SW 1271 (cell line): Measurements from ENCODE around the gene REXO5.
"Not testable (repeated sequence)": the region's sequence is repeated elsewhere in the genome, so short reads cannot be mapped to it uniquely, and the experiment has no call there.

Experiments
- DNase-seq, 2 experiments: peaks; one replicate each; lab custom pipeline; 2025; lab: John Stamatoyannopoulos, UW

Gene REXO5

GRCh38 chr16:20803192-20803560 is 3.2 kb upstream of the REXO5 start:
- no peak for DNase-seq

GRCh38 chr16:20803561-20804214 is 2.6 kb upstream of the REXO5 start:
- no peak for DNase-seq

- not testable (repeated sequence) for DNase-seq
These were observed 601 bp upstream of the REXO5 start for GRCh38 chr16:20805684-20806167.

DNA sequence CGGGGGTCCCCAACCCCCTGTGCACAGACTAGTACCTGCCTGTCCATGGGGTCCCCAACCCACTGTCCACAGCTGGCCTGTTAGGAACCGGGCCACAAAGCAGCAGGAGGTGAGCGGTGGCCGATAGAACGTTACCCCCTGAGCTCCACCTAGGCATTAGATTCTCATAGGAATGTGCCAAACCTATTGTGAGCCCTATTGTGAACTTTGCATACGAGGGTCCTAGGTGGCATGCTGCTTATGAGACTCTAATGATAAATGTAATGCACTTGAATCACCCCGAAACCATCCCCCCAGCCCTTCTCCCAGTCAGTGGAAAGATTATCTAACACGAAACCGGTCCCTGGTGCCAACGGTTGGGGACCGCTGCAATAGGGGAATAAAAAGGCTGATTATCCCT is 1.5 kb downstream of the REXO5 start:
- DNase-seq, result no peak

DNA sequence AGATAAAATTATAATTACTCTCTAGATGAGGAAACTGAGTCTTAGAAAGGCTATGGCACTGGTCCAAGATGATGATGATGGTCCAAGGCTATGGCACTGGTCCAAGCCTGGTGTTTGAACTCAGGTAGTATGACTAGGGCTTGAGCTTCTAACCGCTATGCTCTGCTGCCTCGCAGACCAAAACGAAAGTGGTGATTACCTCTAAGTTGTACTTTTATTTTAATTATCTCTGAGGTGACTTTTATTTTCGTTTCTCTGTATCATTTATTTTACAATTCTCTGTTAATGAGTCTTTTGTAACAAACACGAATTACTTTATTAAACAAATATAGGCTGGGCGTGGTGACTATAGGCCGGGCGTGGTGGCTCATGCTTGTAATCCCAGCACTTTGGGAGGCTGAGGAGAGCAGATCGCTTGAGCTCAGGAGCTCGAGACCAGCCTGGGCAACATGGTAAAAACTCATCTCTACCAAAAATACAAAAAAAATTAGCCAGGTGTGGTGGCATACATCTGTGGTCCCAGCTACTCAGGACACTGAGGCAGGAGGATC is 5.6 kb downstream of the REXO5 start:
- no peak for DNase-seq

- no peak for DNase-seq
These were observed 6.2 kb downstream of the REXO5 start for GRCh38 chr16:20812510-20812909.

DNA sequence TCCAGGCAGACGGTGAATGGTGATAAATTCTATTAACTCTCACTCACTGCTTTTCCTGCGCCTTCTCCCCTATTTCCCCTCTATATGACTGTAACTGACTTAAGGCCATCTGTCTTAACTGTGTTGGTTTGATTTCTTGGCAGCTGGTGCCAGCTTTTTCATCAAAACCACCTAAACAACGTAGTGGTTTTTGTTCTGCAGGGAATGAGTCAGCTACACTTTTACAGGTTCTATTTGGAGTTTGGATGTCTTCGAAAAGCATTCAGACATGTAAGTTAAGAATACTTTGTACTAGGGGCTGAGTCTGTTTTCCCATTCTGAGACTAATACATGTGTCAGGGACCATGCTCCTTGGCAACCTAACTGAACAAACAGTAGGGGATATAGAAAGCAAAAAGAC is 8.5 kb downstream of the REXO5 start:
- DNase-seq, result no peak

DNA sequence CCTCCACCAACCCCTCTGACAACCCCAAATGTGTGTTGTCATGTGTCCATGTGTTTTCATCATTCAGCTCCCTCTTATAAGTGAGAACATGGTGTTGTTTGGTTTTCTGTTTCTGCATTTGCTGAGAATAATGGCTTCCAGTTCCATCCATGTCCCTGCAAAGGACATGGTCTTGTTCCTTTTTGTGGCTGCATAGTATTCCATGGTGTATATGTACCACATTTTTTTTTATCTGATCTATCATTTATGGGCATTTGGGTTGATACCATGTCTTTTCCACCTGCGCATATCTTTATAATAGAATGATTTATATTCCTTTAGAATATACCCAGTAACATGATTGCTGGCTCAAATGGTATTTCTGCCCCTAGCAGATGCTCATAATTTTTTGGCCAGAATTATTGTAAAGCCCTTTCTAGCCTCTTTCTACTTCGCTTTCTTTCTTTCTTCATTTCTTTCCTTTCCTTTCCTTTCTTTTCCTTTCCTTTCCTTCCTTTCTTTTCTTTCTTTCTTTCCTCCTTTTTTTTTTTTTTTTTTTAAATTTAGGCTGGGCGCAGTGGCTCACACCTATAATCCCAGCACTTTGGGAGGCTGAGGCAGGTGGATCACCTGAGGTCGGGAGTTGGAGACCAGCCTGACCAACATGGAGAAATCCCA is 12.7 kb downstream of the REXO5 start:
- no peak for DNase-seq

GRCh38 chr16:20821682-20822081 is 15.4 kb downstream of the REXO5 start:
- no peak for DNase-seq

GRCh38 chr16:20822521-20823325 is 16.4 kb downstream of the REXO5 start:
- DNase-seq, result no peak

DNA sequence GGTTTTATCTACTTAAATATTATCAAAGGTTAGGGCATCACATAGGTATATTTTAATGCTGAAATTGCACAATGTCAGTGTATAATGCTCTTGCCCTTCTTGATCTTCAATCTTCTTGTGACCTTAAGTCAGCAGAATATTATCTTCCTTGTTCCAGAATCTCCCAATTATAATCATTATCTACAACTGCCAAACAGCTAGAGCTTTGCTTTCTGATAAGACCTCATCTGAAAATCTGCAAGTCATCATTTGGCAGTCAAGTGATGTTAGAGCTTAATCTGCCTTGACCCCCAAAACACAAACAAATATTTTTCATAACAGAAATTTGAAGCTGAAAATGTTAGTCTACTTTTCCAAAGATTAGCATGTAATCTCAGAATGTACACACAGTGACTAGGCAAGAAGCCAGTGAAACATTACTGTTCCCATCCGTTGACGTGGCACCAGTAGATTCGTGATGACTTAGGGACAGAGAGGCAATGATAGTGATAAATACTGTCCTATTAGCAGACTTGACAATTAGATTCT is 19.8 kb downstream of the REXO5 start:
- no peak for DNase-seq

DNA sequence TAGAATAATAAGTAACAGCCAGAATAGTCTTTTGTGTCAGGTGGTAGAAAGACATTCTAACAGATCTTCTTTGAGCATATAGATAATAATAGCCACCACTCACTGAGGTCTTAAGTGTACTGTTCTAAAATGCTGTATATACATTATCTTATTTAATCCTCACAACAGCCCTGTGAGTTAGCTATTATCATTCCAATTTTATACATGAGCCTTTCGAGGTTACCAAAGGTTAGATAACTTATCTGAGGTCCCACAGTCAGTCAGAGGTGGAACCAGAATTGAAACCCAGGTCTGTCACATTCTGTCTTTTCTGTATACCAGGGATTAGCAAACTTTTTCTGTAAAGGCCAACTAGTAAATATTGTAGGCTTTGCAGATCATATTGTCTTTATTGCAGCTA is 23.2 kb downstream of the REXO5 start:
- no peak for DNase-seq

DNA sequence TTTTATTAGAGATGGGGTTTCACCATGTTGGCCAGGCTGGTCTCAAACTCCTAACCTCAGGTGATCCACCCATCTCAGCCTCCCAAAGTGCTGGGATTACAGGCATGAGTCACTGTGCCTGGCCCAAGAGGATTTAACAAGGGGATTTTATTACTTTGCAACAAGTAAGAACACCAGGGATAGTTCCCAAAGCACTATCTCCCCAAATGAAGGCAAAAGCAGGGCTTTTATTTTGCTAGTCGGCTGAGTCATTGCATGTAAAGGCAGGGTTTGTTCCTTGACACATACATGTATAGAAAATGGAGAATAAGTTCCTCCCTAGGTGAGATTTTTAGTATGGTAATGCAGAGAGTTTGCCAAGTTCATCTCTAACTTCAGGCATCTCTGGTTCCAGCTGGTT is 24.0 kb downstream of the REXO5 start:
- no peak for DNase-seq

DNA sequence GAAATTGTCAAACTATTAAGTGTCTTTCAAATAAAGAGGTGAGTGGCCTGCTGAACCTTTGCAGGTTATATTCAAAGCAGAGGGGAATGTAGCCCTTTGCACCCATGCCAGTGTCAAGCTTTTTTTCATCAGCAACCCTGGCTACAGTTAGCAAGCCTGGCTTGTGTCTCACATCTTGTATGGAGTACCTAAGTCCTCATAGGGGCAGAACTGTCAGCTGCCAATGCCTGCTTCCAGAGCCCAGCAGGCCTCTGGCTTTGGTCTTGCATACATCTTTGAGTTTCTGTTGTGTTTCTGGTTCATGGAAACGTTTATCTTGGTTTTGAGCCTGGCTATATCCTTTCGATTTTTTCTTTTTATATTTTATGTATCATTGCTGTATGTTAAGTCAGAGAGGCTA is 26.8 kb downstream of the REXO5 start:
- no peak for DNase-seq

DNA sequence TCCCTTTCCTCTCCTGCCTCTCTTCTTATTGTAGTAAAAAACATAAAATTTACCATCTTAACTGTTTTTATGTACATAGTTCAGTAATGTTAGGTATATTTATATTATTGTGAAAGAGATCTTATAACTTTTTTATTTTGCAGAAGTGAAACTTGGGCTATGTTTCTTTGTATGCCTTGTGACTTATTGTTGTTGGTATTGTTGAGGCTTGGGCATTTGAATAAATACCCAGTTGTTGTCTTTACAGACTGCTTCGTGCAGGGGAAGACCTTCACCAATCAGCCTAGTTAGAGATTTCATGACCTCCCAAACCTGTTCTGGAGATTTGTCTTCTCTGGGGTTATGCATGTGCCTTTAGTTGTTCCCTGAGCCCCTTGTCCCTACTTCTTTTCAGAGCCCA is 31.9 kb downstream of the REXO5 start:
- no peak for DNase-seq

- no peak for DNase-seq
These were observed 33.2 kb downstream of the REXO5 start for GRCh38 chr16:20839504-20839903.

DNA sequence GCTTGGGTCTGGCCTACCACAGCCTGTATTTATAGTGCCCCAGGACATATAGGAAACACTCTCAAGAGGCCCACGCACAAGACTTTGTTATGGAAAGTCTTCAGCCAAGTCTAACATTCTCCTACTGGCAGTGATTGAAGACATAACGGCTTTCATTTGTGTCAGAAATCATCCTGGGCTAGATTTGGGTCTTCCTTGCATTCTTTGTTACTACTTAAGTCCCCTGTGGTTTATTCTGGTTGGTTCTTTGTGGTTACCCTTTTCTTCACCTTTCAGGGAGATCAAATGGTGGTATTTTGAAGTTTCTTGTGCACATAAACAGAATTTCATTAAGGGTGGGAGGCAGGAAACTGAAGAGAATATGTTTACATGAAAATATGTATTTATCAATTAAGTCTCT is 37.7 kb downstream of the REXO5 start:
- no peak for DNase-seq

GRCh38 chr16:20844588-20844987 is 38.3 kb downstream of the REXO5 start:
- no peak for DNase-seq

DNA sequence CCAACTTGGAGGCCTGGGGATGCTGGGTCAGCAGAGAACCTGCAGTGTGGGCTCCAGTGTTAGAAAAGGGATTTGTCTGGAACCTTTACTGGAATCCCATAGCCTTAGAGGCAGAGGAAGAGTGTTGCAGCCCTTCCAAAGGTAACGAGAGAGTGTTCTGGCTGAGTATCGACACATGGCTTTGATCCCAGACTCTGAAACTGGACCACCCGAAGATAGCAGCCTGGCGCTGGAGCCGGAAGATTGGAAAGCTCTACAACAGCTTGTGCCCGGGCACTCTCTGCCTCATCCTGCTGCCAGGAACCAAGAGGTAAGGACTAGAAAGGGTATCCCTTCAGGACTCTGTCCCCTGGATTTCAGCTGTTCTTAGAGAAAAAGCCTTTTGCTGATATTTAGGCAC is 39.7 kb downstream of the REXO5 start:
- DNase-seq, result no peak

DNA sequence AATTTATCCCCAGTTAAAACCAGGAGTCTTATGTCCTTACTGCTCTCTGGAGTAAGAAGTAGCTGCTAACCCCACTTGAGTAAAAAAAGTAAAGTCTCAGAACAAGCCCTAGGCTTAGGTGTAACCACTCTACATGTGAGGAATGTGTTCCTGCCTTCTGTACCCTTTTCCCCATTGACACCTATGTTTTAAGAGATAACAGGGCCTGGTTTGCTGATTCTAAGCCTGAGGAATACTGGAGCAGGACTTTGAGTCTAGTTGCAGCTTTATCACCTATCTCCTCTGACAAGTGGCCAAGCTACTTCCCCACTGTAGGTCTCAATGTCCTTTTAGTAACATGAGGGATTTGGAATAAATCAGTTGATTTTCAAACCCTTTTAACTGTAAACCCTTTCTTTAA is 40.2 kb downstream of the REXO5 start:
- DNase-seq, result no peak

DNA sequence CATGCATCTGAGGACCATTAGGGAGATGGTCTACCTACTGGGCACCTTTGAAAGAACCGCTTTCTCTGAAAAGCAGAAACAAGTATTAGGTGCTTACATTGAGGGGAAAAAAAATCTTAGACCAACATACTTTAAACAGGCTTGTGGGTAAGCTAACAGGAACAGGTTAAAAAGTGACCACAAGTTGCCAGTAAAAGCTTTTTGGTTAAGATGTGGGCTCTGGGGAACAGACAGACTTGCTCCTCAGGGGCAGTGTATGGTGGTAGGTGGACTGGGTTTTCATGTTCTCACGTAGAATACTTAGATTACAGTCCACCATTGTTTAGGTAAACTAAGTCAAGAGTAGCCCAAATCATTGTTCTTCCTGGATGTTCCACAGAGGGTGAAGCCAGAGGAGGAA is 41.2 kb downstream of the REXO5 start:
- DNase-seq, result no peak

DNA sequence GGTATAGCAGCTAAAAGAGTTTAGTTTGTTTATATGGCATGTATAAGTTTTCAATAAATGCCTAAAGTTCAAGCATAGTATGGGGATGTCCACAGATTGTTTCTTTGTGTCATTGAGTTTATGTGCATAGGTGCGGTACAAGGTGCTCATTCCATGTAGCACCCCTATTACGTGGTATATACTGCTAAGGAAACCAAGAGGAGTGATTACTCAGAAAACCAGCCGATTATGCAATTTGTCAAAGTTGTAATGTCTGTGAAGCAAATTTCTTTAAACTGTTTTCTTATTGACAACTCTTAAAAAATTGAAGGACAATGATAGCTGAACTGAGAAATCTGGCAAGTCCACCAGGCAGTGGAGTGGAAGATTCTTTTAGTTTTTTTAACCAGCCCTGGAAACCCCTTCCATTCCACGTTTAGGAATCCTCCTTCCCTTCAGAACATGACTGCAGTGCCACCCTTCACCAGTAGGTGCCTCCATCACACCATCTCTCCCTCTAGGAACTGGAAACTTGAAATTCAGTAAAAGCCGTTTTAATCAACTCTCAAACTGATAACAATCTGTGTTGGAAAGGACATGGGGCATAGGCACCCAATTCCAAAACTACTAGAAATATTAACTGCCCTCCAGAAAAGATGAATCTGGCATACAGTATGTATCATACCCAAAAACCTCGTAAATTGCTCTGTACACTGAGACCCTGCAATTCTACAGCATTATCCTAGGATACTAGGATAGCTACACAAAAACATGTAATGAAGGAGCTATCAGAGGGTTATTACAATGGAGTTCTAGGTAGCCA is 43.5 kb downstream of the REXO5 start:
- peak; percentile 3 to 38 for DNase-seq
